Motor neuron (in vitro differentiated cells): ENCODE measurements around the gene PDGFC. TPM values are rescaled to one million over a fixed set of nuclear protein-coding genes. Genes with fewer than 3 reads are reported as not detected.
A peak's percentile ranks its signal among the peaks of the same experiment; 100 is the strongest.

Experiments
- ATAC-seq, 8 experiments: fragments of 200-7000 bp; cut with Tn5 transposase; replicated peaks in 6 of 8; 2 replicates each; pipeline ENCODE4 v1.8.0; 2021; ENCODE audit warnings: mild to moderate bottlenecking in 8 of 8, moderate library complexity in 8 of 8
- H3K27ac ChIP-seq, 2 donors: fragments of 250-450 bp; sonication (Bioruptor Pico); 2 replicates each; pipeline ENCODE4 v1.9.0; 2021; ENCODE audit warnings: antibody characterized with exemption in 2 of 2, mild to moderate bottlenecking in 2 of 2, moderate library complexity in 1 of 2
- H3K4me1 ChIP-seq, 2 donors: fragments of 250-450 bp; sonication (Bioruptor Pico); replicated peaks in 1 of 2; 2 replicates each; pipeline ENCODE4 v1.6.1; 2021; ENCODE audit warnings: antibody characterized with exemption in 2 of 2, mild to moderate bottlenecking in 2 of 2, moderate library complexity in 1 of 2
- H3K4me3 ChIP-seq, 5 donors: fragments of 250-450 bp; sonication (Bioruptor Pico); 2 replicates each; pipeline ENCODE4 v1.9.0; 2021; ENCODE audit warnings: antibody characterized with exemption in 5 of 5, mild to moderate bottlenecking in 5 of 5, moderate library complexity in 4 of 5
- WGBS, 10 experiments: fragments of 450-650 bp; shearing (Covaris generic); methylation state at CpG; one replicate each; pipeline ENCODE4 v1.0.0; 2022; 5-methylcytosine and 5-hydroxymethylcytosine counted together
- in situ Hi-C, 9 experiments: fragments of 400-800 bp; cut with MboI; loops; one replicate each; pipeline ENCODE4 v1.15.0; 2021; ENCODE audit warnings: low sequenced_read_pairs in 9 of 9, low pct_unique_long_range_greater_than_20kb in 2 of 9; ENCODE audit not compliant: unreplicated experiment in 9 of 9
- total RNA-seq, 8 experiments: library from RNA; unstranded; fragments of 300-600 nt; gene quantifications; 2 replicates each; pipeline versions ENCODE4 v1.2.3 to v1.2.4, GENCODE V29; 2022

PDGFC gene
- total RNA-seq, 8 experiments from 2014 or later = 5.4 to 43.0 (median 6.2) TPM

DNA sequence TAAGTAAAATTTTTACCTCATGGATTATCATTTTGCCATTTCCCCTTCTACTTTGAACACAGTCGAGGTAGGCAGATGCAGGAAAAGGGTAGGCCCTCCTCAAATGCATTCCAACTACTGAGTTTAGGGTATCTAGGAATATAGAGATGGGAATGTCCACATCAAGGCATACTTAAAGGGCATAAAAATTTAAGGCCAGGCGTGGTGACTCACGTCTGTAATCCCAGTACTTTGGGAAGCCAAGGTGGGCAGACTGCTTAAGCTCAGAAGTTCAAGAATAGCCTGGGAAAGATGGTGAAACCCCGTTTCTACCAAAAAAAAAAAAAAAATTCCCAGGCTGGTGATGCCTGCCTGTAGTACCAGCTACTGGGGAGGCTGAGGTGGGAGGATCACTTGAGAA, 146.5 kb downstream of the PDGFC start:
- no peaks in the 10 kb centered on the region for H3K4me1 ChIP-seq
- no peak overlapping the region for H3K27ac ChIP-seq
- H3K4me3 ChIP-seq = no peak overlapping the region
- WGBS, 10 experiments = 50 to 95% (median 84%) methylated on average over 1 to 3 of the region's 4 CpGs; no CpG with 5 or more reads in 2 of the 10 experiments
- in situ Hi-C loops = no loop called here
- no peak for ATAC-seq

DNA sequence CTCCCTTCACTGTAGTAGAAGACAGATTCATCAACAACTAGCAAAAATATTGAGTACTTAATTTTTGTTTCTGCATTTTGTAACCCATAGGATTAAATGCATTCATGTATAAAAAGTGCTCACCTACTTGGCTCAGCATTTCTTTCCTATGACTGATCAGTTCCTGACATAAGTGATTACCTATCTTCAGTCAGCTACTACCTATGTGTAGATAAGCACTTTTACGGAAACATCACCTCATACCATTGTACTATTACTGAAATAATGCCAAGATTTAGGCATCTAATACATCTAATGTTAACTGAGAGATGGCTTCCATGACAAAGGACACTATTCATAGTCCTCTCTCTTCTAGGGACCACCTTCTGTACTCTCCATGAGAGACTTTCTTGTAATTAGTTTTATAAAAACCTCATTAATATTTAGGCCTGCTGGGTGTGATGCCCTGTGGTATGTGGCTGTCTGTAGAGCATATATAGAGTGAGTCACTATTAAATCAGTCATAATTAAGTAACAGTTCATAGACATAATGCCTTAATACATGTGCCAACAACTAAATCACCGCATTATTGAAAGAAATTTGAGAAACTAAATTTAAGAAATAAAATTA, 147.0 kb downstream of the PDGFC start:
- H3K27ac ChIP-seq = no peak overlapping the region
- in situ Hi-C loops = no loop called here
- no peak for ATAC-seq
- H3K4me1 ChIP-seq = no peaks in the 10 kb centered on the region
- WGBS, 10 experiments = 81 to 100% (median 98%) methylated on average over 1 to 2 of the region's 2 CpGs
- no peak overlapping the region for H3K4me3 ChIP-seq

DNA sequence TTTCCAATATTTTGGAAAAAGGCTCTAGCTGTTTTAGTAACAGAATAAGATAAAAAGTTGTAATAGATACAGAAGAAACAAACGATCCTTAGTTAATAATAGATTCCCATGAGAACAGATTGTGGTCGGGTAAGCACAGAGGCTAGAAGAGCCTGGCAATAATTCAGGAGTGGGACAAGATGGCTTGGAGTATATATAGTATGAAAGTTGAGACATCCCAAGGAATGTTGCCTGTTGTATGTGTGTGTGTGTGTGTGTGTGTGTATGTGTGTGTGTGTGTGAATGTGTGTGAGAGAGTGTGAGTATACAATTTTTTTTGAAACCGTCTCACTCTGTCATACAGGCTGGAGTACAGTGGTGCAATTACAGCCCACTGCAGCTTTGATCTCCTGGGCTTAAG, 150.7 kb downstream of the PDGFC start:
- ATAC-seq = no peak
- 18 to 100% (median 82%) methylated on average over 1 to 3 of the region's 3 CpGs for WGBS, 10 experiments
- Histone ChIP-seq H3K4me1 (peaks cover 0 to 3% of the 10 kb centered on the region in 2 donors), H3K27ac (no peak overlapping the region), H3K4me3 (no peak overlapping the region)
- in situ Hi-C loops = no loop called here

DNA sequence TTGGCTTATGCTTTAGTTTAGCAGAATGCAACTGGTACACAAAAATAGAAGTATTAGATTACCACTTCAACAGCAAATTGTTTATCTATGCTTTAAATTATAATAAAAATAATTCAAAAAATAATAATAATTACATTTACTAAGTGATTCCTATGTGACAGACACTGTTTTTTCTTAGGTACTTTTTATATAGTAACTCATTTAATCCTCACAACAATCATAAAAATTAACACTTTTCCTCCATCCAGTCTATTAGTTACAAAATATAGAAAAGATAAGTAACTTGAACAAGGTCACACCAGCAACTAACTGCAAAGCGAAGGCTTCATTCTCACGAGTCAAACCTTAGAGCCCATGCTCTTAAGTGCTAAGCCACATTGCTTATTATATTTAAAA, 155.2 kb downstream of the PDGFC start:
- no peak for ATAC-seq

DNA sequence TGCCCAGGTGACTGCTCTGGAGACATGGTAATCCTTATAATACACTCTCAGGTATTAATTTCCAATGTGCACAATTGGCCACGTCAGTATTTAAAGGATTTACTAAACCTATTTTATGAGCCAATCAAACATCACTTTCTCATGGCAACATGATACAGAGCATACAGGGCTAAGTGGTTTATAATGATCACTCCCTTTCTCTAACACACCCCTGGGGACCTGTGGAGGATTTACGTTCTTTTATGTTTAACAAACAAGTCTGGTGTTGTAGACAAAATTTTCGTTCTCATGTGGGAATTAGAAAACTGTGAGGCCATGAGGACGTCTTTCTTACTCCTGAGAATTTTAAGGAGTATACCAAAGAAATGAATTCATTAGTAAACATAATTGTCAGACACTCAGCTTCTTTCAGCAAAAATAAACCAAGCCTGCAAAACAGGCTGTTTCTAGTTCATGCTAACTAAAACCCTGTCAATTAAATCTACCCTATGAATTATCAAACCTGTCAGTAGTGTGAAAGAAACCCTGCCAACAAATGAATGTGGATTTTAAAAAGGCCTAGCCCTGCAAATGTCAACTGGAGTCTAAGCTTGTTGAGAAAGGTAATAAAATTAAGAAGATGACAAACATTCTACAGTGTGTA, 155.8 kb downstream of the PDGFC start:
- no peak overlapping the region for H3K4me3 ChIP-seq
- peak in 5 of 8 experiments; percentile 85 to 98 (median 95) for ATAC-seq
- no peak overlapping the region for H3K27ac ChIP-seq
- 20 to 100% (median 52%) methylated on average over 1 to 4 of the region's 4 CpGs for WGBS, 10 experiments
- H3K4me1 ChIP-seq = peaks cover 4 to 12% of the 10 kb centered on the region in 2 donors
- in situ Hi-C loops = no loop called here

More for the DNA sequence above, 155.2 kb downstream of the PDGFC start:
- peaks cover 4 to 12% of the 10 kb centered on the region in 2 donors for H3K4me1 ChIP-seq
- 74 to 100% (median 98%) methylated on average over 1 to 2 of the region's 2 CpGs; no CpG with 5 or more reads in 2 of the 10 experiments for WGBS, 10 experiments
- no peak overlapping the region for H3K4me3 ChIP-seq
- no peak overlapping the region for H3K27ac ChIP-seq
- in situ Hi-C loops = no loop called here

DNA sequence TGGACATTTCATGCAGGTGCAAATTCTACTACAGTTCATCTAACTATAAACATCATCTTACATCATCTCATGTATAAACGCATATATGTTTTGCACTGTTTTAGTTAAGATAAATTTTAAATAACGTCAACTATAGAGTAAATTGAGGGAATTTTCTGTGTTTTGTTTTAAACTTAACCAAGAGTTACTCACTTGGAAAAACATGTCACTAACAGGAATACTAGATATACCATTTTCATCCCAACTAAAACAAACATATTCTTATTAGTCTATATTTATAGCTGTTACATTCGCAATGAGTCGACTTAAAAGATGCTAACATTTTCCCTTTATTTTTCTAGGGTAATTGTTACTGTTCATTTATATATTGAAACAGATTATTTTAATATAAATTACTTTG, 159.6 kb downstream of the PDGFC start:
- in situ Hi-C loops = no loop called here
- Histone ChIP-seq H3K4me1 (peaks cover 4 to 18% of the 10 kb centered on the region in 2 donors), H3K4me3 (no peak overlapping the region), H3K27ac (no peak overlapping the region)
- 93 to 100% (median 100%) methylated on average over 1 to 4 of the region's 4 CpGs for WGBS, 10 experiments
- ATAC-seq = no peak

DNA sequence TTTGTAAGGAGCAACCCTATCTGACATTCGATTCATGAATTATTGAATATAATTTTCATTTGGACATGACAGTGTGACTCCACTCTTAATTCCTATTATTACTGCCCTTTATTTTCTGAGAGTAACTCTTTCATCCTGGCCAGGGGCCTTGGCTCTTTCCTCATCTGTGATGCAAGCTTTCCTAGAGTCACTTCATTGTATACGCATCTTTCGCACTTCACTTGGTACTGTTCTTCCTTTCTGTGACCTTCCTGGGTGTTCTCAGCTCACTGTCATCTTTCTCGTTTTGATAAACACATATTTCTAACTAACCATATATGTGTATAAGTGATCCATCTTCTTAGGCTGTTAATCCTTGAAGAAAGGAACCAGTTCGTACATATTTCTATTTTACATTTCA, 160.3 kb downstream of the PDGFC start:
- peak in 1 of 8 experiments; percentile 30 for ATAC-seq
- Histone ChIP-seq H3K4me1 (peaks cover 4 to 21% of the 10 kb centered on the region in 2 donors), H3K4me3 (no peak overlapping the region), H3K27ac (no peak overlapping the region)
- in situ Hi-C loops = no loop called here
- WGBS, 10 experiments = 64 to 100% (median 86%) methylated on average over 1 to 5 of the region's 5 CpGs

DNA sequence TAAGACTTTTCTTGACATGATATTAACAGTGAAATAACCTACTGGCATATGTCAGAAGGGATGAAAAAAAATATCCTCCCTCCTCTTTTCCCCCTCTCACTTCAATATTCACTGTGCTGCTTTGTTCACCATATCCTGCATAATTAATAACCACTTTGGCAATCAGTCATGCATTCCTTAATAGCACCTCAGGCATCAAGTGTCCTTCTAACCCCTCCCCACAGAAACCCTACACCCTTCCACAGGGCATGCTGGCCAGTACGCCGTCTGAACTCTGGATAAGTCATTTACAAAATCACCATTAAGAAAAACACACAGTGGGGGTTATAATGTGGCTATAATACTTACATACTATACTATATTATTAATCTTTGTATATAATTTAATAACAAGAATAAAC, 165.9 kb downstream of the PDGFC start:
- no peak for ATAC-seq
- in situ Hi-C loops = no loop called here
- H3K27ac ChIP-seq = no peak overlapping the region
- H3K4me1 ChIP-seq = peaks cover 0 to 14% of the 10 kb centered on the region in 2 donors
- 20 to 80% (median 63%) methylated on average over 1 to 2 of the region's 2 CpGs; no CpG with 5 or more reads in 6 of the 10 experiments for WGBS, 10 experiments
- H3K4me3 ChIP-seq = no peak overlapping the region

DNA sequence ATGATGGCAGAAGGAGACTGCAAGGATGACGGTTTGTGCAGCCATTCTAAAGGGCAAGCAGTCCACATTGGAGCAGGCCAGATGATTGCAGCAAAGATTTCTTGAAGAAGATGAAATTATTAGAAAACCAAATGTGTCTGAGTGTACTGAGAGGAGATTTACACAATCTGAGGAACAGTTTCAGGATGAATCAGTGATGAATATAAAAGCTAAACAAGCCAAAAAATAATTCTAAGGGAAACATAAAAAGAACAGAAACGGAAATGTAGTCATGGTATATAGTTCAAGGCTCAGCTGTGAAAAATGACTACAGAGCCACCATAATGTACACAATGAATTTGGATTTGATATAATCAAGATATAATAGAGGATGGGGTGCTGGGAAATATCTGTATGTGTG, 168.5 kb downstream of the PDGFC start:
- ATAC-seq = no peak
- no peak overlapping the region for H3K27ac ChIP-seq
- in situ Hi-C loops = no loop called here
- no peak overlapping the region for H3K4me3 ChIP-seq
- peaks cover 0 to 22% of the 10 kb centered on the region in 2 donors for H3K4me1 ChIP-seq
- WGBS, 10 experiments = 0 to 92% (median 79%) methylated on average over 1 to 2 of the region's 2 CpGs

DNA sequence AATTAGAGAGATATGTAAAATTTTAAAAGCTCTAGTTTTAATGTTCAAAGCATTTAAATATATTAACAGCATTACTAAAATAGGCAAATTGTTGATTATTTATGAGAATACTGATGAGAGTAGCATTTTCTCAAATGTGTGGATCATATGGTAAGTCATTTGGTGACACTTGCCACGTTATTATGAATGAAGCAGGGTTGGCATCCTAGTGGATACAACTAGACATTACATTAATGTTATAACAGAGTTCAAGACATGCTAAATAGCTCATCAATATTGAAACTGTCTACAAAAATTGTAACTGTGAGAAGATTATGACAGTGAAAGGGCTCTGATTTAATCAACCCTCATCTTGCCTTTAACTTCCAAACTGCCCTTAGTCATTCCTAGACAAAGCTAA, 171.1 kb downstream of the PDGFC start:
- WGBS, 10 experiments = 15 to 100% (median 100%) methylated on average over 1 of the region's 1 CpG; no CpG with 5 or more reads in 2 of the 10 experiments
- ATAC-seq = no peak
- H3K4me3 ChIP-seq = no peak overlapping the region
- peaks cover 0 to 13% of the 10 kb centered on the region in 2 donors for H3K4me1 ChIP-seq
- no peak overlapping the region for H3K27ac ChIP-seq
- in situ Hi-C loops = no loop called here

DNA sequence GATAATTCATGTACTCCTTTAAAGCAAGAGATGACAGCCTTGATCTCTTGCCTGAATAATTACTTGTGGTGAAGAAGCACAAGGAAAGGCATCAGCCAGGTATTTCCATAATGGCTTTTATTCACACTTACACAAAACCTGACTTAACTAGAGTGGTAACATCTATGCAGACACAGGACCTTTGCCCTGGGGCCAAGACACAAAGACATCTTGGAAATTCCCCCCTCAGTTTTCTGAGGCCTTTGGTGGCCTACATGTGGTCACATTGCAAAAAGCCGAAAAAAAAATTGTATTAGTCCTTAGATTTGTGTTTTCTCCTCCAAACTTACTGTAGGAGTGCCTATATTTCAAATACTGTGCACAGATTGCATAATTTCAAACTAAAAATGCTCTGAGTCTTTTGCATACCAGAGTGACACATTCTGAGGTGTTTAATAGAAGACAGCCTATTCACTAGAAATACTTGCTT, 172.4 kb downstream of the PDGFC start:
- peak in 2 of 8 experiments; percentile 32 to 65 for ATAC-seq
- Histone ChIP-seq H3K4me1 (peaks cover 0 to 14% of the 10 kb centered on the region in 2 donors), H3K4me3 (no peak overlapping the region), H3K27ac (no peak overlapping the region)
- 0 to 92% (median 44%) methylated on average over 1 of the region's 1 CpG; no CpG with 5 or more reads in 6 of the 10 experiments for WGBS, 10 experiments
- in situ Hi-C loops = no loop called here

DNA sequence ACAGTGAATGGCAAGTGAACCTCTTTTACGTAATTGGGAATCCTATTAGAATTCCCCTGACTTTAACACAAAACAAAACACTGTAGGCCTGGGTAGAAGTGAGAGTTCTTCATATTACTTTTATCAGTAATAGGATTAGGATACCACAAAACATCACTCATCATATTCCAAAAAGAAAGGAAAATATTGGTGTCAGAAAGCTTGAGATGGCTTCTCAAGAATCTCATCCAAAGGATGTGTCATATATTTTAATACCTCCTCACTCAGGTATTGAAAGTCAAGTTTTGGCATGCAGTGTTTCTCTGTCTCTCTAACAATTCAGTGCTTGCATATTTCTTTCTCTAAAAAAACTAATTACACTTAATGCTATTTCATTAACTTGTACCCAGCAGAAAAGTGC, 173.2 kb downstream of the PDGFC start:
- in situ Hi-C loops = no loop called here
- ATAC-seq = no peak
- Histone ChIP-seq H3K4me1 (peaks cover 0 to 14% of the 10 kb centered on the region in 2 donors), H3K4me3 (no peak overlapping the region), H3K27ac (no peak overlapping the region)
- 88 to 100% (median 100%) methylated on average over 1 of the region's 1 CpG; no CpG with 5 or more reads in 3 of the 10 experiments for WGBS, 10 experiments

DNA sequence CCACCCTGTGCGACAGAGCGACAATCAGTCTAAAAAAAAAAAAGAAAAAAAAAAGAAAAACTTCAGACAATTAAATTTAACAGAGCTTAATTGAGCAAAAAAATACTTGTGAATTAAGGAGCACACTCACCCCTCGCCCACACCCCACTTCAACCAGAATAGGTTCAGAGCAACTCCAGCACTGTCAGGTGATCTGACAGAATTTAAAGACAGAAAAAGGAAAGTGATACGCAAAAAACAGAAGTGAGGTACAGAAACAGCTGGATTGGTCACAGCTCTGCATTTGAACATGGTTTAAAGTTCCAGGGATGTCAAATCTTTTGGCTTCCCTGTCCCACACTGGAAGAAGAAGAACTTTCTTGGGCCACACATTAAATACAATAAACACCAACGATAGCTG, 174.4 kb downstream of the PDGFC start:
- WGBS, 10 experiments = 82 to 100% (median 98%) methylated on average over 2 to 5 of the region's 5 CpGs
- no peak overlapping the region for H3K27ac ChIP-seq
- in situ Hi-C loops = no loop called here
- no peak for ATAC-seq
- H3K4me3 ChIP-seq = no peak overlapping the region
- H3K4me1 ChIP-seq = peaks cover 0 to 14% of the 10 kb centered on the region in 2 donors
